Measurements from ENCODE around the gene CCM2. TPM values are rescaled to one million over a fixed set of nuclear protein-coding genes. Genes with fewer than 3 reads are reported as not detected.

The CCM2 gene
- polyA plus RNA-seq, 1 donor from 2014 or later, result 25.8 TPM

- H3K27ac ChIP-seq (ENCODE audit: low read length), result no peak overlapping the region
- H3K4me3 ChIP-seq (ENCODE audit: low read length), result no peak overlapping the region
- H4K20me1 ChIP-seq (ENCODE audit: insufficient read depth), result no peaks in the 10 kb centered on the region
- no peaks in the 10 kb centered on the region for H3K79me2 ChIP-seq (replicated peaks; ENCODE audit: insufficient read depth, low read length)
- no peaks in the 10 kb centered on the region for H3F3A ChIP-seq (ENCODE audit: insufficient read depth, low read length, poor library complexity, severe bottlenecking)
- no peak overlapping the region for H3K4me2 ChIP-seq (ENCODE audit: low read length)
- H3K9me2 ChIP-seq (ENCODE audit: insufficient read depth, low read length), result no peaks in the 10 kb centered on the region
- H3K9me3 ChIP-seq (ENCODE audit: low read length), result no peaks in the 10 kb centered on the region
- H3K36me3 ChIP-seq (ENCODE audit: insufficient read depth, low read length), result no peaks in the 10 kb centered on the region
- no peak for TF ChIP-seq SMC3 (conservative IDR thresholded peaks at IDR 0.05; ENCODE audit: poor library complexity)
- TF ChIP-seq POLR2AphosphoS5 (IDR thresholded peaks at IDR 0.05), result no peak
- TF ChIP-seq EZH2 (IDR thresholded peaks at IDR 0.05; ENCODE audit: borderline replicate concordance, insufficient read depth, low read length, poor library complexity, severe bottlenecking), result no peak
- no peak for TF ChIP-seq CTCF (IDR thresholded peaks at IDR 0.05; ENCODE audit: poor library complexity, severe bottlenecking)
- TF ChIP-seq REST (IDR thresholded peaks at IDR 0.05; ENCODE audit: borderline replicate concordance), result no peak
- no peak for TF ChIP-seq RAD21 (conservative IDR thresholded peaks at IDR 0.05)
- no peak for TF ChIP-seq EP300 (conservative IDR thresholded peaks at IDR 0.05; ENCODE audit: poor library complexity, severe bottlenecking)
- TF ChIP-seq MXI1 (conservative IDR thresholded peaks at IDR 0.05; ENCODE audit: poor library complexity, severe bottlenecking), result no peak
- no peak for TF ChIP-seq TAF1 (IDR thresholded peaks at IDR 0.05; ENCODE audit: low read depth)
- H2AFZ ChIP-seq (ENCODE audit: low read depth, low read length), result no peak overlapping the region
- H3K27me3 ChIP-seq (ENCODE audit: insufficient read depth, low read depth, low read length), result no peaks in the 10 kb centered on the region
- H3K9ac ChIP-seq (ENCODE audit: low read length), result no peak overlapping the region
These were observed 31.8 kb downstream of the CCM2 start for GRCh38 chr7:45031829-45032228.

GRCh38 chr7:45032421-45032820 lies 32.4 kb downstream of the CCM2 start:
- TF ChIP-seq TAF1 (IDR thresholded peaks at IDR 0.05; ENCODE audit: low read depth), result no peak
- H3K27ac ChIP-seq (ENCODE audit: low read length), result no peak overlapping the region
- H3K4me3 ChIP-seq (ENCODE audit: low read length), result no peak overlapping the region
- no peaks in the 10 kb centered on the region for H3K79me2 ChIP-seq (replicated peaks; ENCODE audit: insufficient read depth, low read length)
- H2AFZ ChIP-seq (ENCODE audit: low read depth, low read length), result no peak overlapping the region
- H3F3A ChIP-seq (ENCODE audit: insufficient read depth, low read length, poor library complexity, severe bottlenecking), result no peaks in the 10 kb centered on the region
- no peak overlapping the region for H3K9ac ChIP-seq (ENCODE audit: low read length)
- H3K9me2 ChIP-seq (ENCODE audit: insufficient read depth, low read length), result no peaks in the 10 kb centered on the region
- no peaks in the 10 kb centered on the region for H4K20me1 ChIP-seq (ENCODE audit: insufficient read depth)
- no peak overlapping the region for H3K4me2 ChIP-seq (ENCODE audit: low read length)
- H3K36me3 ChIP-seq (ENCODE audit: insufficient read depth, low read length), result no peaks in the 10 kb centered on the region
- H3K9me3 ChIP-seq (ENCODE audit: low read length), result no peaks in the 10 kb centered on the region
- no peaks in the 10 kb centered on the region for H3K27me3 ChIP-seq (ENCODE audit: insufficient read depth, low read depth, low read length)
